Esophagus muscularis mucosa (tissue), 4 donors: Measurements from ENCODE around the gene GNG8. TPM values are rescaled to one million over a fixed set of nuclear protein-coding genes. Genes with fewer than 3 reads are reported as not detected.
A peak's percentile ranks its signal among the peaks of the same experiment; 100 is the strongest.

Experiments
- DNase-seq: peaks from one replicate; pipeline ENCODE4 v3.0.0-alpha.2; 2017; ENCODE audit errors: extremely low spot score
- H3K27ac ChIP-seq, 4 donors: fragments of 200-600 bp; sonication (generic); replicated peaks in 1 of 4; 1 replicate in 3 of 4; 2 replicates in 1 of 4; pipeline ENCODE4 v1.5.1; 2016 to 2019; ENCODE audit warnings: mild to moderate bottlenecking in 1 of 4
- H3K27me3 ChIP-seq, 4 donors: fragments of 200-600 bp; sonication (generic); one replicate each; pipeline versions ENCODE4 v1.5.1 to v1.6.0; 2016 to 2019
- H3K36me3 ChIP-seq, 4 donors: fragments of 200-600 bp; sonication (generic); one replicate each; pipeline ENCODE4 v1.5.1; 2016 to 2019
- H3K4me1 ChIP-seq, 4 donors: fragments of 200-600 bp; sonication (generic); one replicate each; pipeline ENCODE4 v1.5.1; 2016 to 2019
- H3K4me3 ChIP-seq, 4 donors: fragments of 200-600 bp; sonication (generic); 1 replicate in 2 of 4; 2 replicates in 2 of 4; pipeline ENCODE4 v1.5.1; 2016 to 2019; ENCODE audit warnings: mild to moderate bottlenecking in 4 of 4, moderate library complexity in 1 of 4
- H3K9me3 ChIP-seq, 4 donors: fragments of 200-600 bp; sonication (generic); 1 replicate in 3 of 4; 2 replicates in 1 of 4; pipeline ENCODE4 v1.5.1; 2016 to 2019
- CTCF ChIP-seq, 3 experiments: fragments of 200-600 bp in 2 of 3; fragments of 450-650 bp in 1 of 3; sonication (generic) in 2 of 3; IDR thresholded peaks; one replicate each; pipeline ENCODE4 v1.5.1; 2017 to 2019; ENCODE audit warnings: antibody characterized with exemption in 3 of 3, mild to moderate bottlenecking in 2 of 3, moderate library complexity in 1 of 3
- EP300 ChIP-seq: sonication (generic); formaldehyde crosslinking; IDR thresholded peaks from one replicate; pipeline ENCODE4 v1.6.1; 2017; ENCODE audit warnings: antibody characterized with exemption
- POLR2A ChIP-seq: fragments of 450-650 bp; IDR thresholded peaks from one replicate; pipeline ENCODE4 v1.6.1; 2017; ENCODE audit warnings: antibody characterized with exemption, moderate library complexity, mild to moderate bottlenecking, low read depth
- POLR2AphosphoS5 ChIP-seq, 2 donors: sonication (generic); formaldehyde crosslinking; IDR thresholded peaks; one replicate each; pipeline ENCODE4 v1.6.1; 2017; ENCODE audit warnings: antibody characterized with exemption in 2 of 2
- WGBS: methylation state at CpG from one replicate; pipeline ENCODE4 v1.1.5; 2018; 5-methylcytosine and 5-hydroxymethylcytosine counted together
- intact Hi-C: fragments of 100-400 bp; cut with DNase I; formaldehyde crosslinking; loops from one replicate; pipeline ENCODE4 v1.15.1; 2023
- total RNA-seq, 4 donors: library from RNA; depleted of rRNA; stranded (reverse); fragments of >200 nt; gene quantifications; one replicate each; pipeline versions ENCODE4 v1.1.0 to v1.2.1, GENCODE V29; 2016

GNG8 gene
- total RNA-seq, 4 donors from 2014 or later = not detected

- H3K4me3 ChIP-seq = no peak overlapping the region
- H3K27me3 ChIP-seq = no peaks in the 10 kb centered on the region
- H3K27ac ChIP-seq = no peak overlapping the region
- intact Hi-C loops = no loop called here
- H3K36me3 ChIP-seq = peaks cover 9 to 34% (median 30%) of the 10 kb centered on the region in 4 donors
- TF ChIP-seq POLR2AphosphoS5 (IDR thresholded peaks at IDR 0.05) (no peak), POLR2A (no peak), CTCF (IDR thresholded peaks at IDR 0.05) (no peak), EP300 (no peak)
- no peaks in the 10 kb centered on the region for H3K9me3 ChIP-seq
- no peaks in the 10 kb centered on the region for H3K4me1 ChIP-seq
- no peak for DNase-seq
Measured at GRCh38 chr19:46670813-46671212, 34.8 kb upstream of the GNG8 start.

DNA sequence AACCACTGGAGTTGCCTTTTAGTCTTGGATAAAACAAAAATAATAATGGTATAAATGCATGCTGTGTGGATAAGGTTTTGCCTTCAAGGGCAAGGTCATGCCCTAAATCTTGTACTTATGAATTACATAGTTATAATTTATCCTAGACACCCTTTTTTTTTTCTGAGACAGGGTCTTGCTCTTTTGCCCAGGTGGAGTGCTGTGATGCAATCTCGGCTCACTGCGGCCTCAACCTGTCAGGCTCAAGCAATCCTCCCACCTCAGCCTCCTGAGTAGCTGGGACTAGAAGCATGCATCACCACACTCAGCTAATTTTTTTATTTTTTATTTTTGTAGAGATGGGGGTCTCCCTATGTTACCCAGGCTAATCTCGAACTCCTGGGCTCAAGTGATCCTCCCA is 32.7 kb upstream of the GNG8 start:
- H3K9me3 ChIP-seq = no peaks in the 10 kb centered on the region
- no peak overlapping the region for H3K27ac ChIP-seq
- H3K4me1 ChIP-seq = no peaks in the 10 kb centered on the region
- WGBS = 96% methylated on average over 3 of the region's 3 CpGs
- H3K4me3 ChIP-seq = no peak overlapping the region
- H3K27me3 ChIP-seq = no peaks in the 10 kb centered on the region
- no peak for TF ChIP-seq POLR2A
- TF ChIP-seq CTCF (IDR thresholded peaks at IDR 0.05) = no peak
- TF ChIP-seq EP300 = no peak
- TF ChIP-seq POLR2AphosphoS5 (IDR thresholded peaks at IDR 0.05) = no peak
- no peak for DNase-seq
- intact Hi-C loops = loop anchor here (10.0 kb wide), 1 partner anchor 134 kb away; no protein-coding TSS in a partner anchor
- peaks cover 0 to 13% (median 9%) of the 10 kb centered on the region in 4 donors for H3K36me3 ChIP-seq

DNA sequence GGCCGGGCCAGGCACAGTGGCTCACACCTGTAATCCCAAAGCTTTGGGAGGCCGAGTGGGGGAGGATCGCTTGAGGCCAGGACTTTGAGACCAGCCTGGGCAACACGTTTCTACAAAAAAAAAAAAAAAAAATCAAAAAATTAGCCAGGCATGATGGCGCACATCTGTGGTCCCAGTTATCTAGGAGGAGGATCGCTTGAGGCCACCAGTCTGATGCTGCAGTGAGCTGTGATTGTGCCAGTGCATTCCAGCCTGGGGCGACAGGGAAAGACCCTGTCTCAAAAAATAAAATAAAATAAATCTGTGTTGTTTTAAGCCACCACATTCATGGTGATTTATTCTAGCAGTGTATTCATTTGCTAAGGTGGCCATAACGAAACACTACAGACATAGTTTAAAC is 29.1 kb upstream of the GNG8 start:
- 86% methylated on average over 8 of the region's 8 CpGs for WGBS
- H3K27me3 ChIP-seq = no peaks in the 10 kb centered on the region

GRCh38 chr19:46661735-46662592 is 26.0 kb upstream of the GNG8 start:
- peak; percentile 95 to 99 (median 97) for TF ChIP-seq CTCF (IDR thresholded peaks at IDR 0.05)
- TF ChIP-seq POLR2A = no peak
- peak in 1 of 2 donors; percentile 71 for TF ChIP-seq POLR2AphosphoS5 (IDR thresholded peaks at IDR 0.05)
- peaks cover 20 to 46% (median 43%) of the 10 kb centered on the region in 4 donors for H3K4me1 ChIP-seq
- peak overlapping the region; percentile 41 to 94 (median 62) for H3K4me3 ChIP-seq
- H3K27me3 ChIP-seq = peaks cover 0 to 9% (median 0%) of the 10 kb centered on the region in 4 donors
- H3K36me3 ChIP-seq = no peaks in the 10 kb centered on the region
- 4% methylated on average over 19 of the region's 19 CpGs for WGBS
- intact Hi-C loops = loop anchor here (1.0 to 10.0 kb wide), 2 partner anchors 48 to 127 kb away; no protein-coding TSS in a partner anchor
- peak overlapping the region; percentile 73 to 97 (median 90) for H3K27ac ChIP-seq
- DNase-seq = peak; percentile 96
- no peaks in the 10 kb centered on the region for H3K9me3 ChIP-seq

More for the DNA sequence above, 29.1 kb upstream of the GNG8 start:
- H3K4me1 ChIP-seq = peaks cover 12 to 19% (median 16%) of the 10 kb centered on the region in 4 donors
- no peak for TF ChIP-seq CTCF (IDR thresholded peaks at IDR 0.05)
- intact Hi-C loops = loop anchor here (10.0 kb wide), 1 partner anchor 130 kb away; no protein-coding TSS in a partner anchor
- no peak overlapping the region for H3K4me3 ChIP-seq
- H3K36me3 ChIP-seq = no peaks in the 10 kb centered on the region
- H3K27ac ChIP-seq = no peak overlapping the region
- no peak for DNase-seq
- H3K9me3 ChIP-seq = no peaks in the 10 kb centered on the region
